HepG2 (cell line): ENCODE data around the gene CUL4A. TPM values are rescaled to one million over a fixed set of nuclear protein-coding genes. Genes with fewer than 3 reads are reported as not detected.

ENCODE experiments used
- AHDC1 ChIP-seq: sonication (generic); formaldehyde crosslinking; IDR thresholded peaks from 2 replicates; pipeline ENCODE4 v1.5.1; 2020; ENCODE audit warnings: mild to moderate bottlenecking, missing genetic modification reagents, borderline replicate concordance
- ELF1 ChIP-seq: sonication (generic); formaldehyde crosslinking; IDR thresholded peaks from 2 replicates; pipeline ENCODE4 v1.4.0; 2020; ENCODE audit warnings: missing genetic modification reagents
- FOXJ3 ChIP-seq: sonication (generic); formaldehyde crosslinking; IDR thresholded peaks from 2 replicates; pipeline ENCODE4 v1.4.0; 2020; ENCODE audit warnings: missing genetic modification reagents, mild to moderate bottlenecking, borderline replicate concordance
- HMG20B ChIP-seq: conservative IDR thresholded peaks from 2 replicates; pipeline ENCODE4 v1.6.1; 2016; ENCODE audit warnings: missing genetic modification reagents, missing compliant biosample characterization
- NR1H2 ChIP-seq: sonication (generic); formaldehyde crosslinking; IDR thresholded peaks from 2 replicates; pipeline ENCODE4 v1.8.1; 2022; ENCODE audit warnings: low read depth, missing genetic modification reagents, borderline replicate concordance
- PREB ChIP-seq: sonication (generic); formaldehyde crosslinking; IDR thresholded peaks from 2 replicates; pipeline ENCODE4 v1.4.0; 2020; ENCODE audit warnings: missing genetic modification reagents
- REPIN1 ChIP-seq: sonication (generic); formaldehyde crosslinking; IDR thresholded peaks from 2 replicates; pipeline ENCODE4 v1.8.0; 2022; ENCODE audit warnings: missing genetic modification reagents, low read depth, mild to moderate bottlenecking, borderline replicate concordance
- ZBTB10 ChIP-seq: sonication (generic); formaldehyde crosslinking; IDR thresholded peaks from 2 replicates; pipeline ENCODE4 v1.4.0; 2020; ENCODE audit warnings: missing genetic modification reagents, borderline replicate concordance
- ZBTB33 ChIP-seq: sonication (generic); formaldehyde crosslinking; IDR thresholded peaks from 2 replicates; pipeline ENCODE4 v1.4.0; 2020; ENCODE audit warnings: missing genetic modification reagents
- ZNF280B ChIP-seq: sonication (generic); formaldehyde crosslinking; IDR thresholded peaks from 2 replicates; pipeline ENCODE4 v1.5.0; 2020; ENCODE audit warnings: missing genetic modification reagents, mild to moderate bottlenecking, borderline replicate concordance
- ZNF354B ChIP-seq: sonication (generic); formaldehyde crosslinking; IDR thresholded peaks from 2 replicates; pipeline ENCODE4 v1.8.0; 2022; ENCODE audit warnings: mild to moderate bottlenecking, missing genetic modification reagents
- ZNF431 ChIP-seq: sonication (generic); formaldehyde crosslinking; IDR thresholded peaks from 2 replicates; pipeline ENCODE4 v1.9.0; 2022; ENCODE audit warnings: missing genetic modification reagents, low read depth, mild to moderate bottlenecking, borderline replicate concordance
- ZNF446 ChIP-seq: sonication (generic); formaldehyde crosslinking; IDR thresholded peaks from 2 replicates; pipeline ENCODE4 v1.5.0; 2020; ENCODE audit warnings: mild to moderate bottlenecking, missing genetic modification reagents
- ZNF556 ChIP-seq: sonication (generic); formaldehyde crosslinking; IDR thresholded peaks from 2 replicates; pipeline ENCODE4 v1.4.0; 2020; ENCODE audit warnings: mild to moderate bottlenecking, missing genetic modification reagents, borderline replicate concordance
- polyA plus RNA-seq, 8 experiments: library from polyadenylated mRNA; depleted of rRNA in 3 of 8; stranded (reverse) in 7 of 8; unstranded in 1 of 8; fragments of >200 nt; fragmentation: Illumina TruSeq in 4 of 8; extraction: Trizol in 4 of 8; gene quantifications; 2 replicates each; pipeline versions ENCODE4 v1.2.1 to v1.2.3, GENCODE V29; 2011 to 2016; ENCODE audit warnings: low read depth in 4 of 8, missing spikeins in 1 of 8, mixed read lengths in 1 of 8; ENCODE audit not compliant: insufficient read depth in 1 of 8
- total RNA-seq, 5 experiments: library from RNA; depleted of rRNA; stranded (reverse); fragments of >200 nt; fragmentation: Illumina TruSeq; extraction: Trizol; gene quantifications; 2 replicates each; pipeline ENCODE4 v1.2.3, GENCODE V29; 2016; ENCODE audit warnings: low read depth in 1 of 5

The CUL4A gene
- total and polyA plus RNA-seq, 2 of the 13 experiments (the other 11 are each of a cell fraction or from before 2014, with no cell fraction given) = 51.2 to 75.3 TPM

- TF ChIP-seq ZNF446 (CRISPR knock-in tag) (peak; percentile 61; the same call in 1 of the 2 replicates), ZBTB10 (CRISPR knock-in tag) (0 out of 2 replicates have a peak, but pooled peaks have one; percentile 37), REPIN1 (CRISPR knock-in tag) (peak; percentile 94), ZBTB33 (CRISPR knock-in tag) (peak; percentile 86), NR1H2 (CRISPR knock-in tag) (peak; percentile 97), PREB (no peak; the same call in 1 of the 2 replicates), ZNF556 (CRISPR knock-in tag) (peak; percentile 95; the same call in 1 of the 2 replicates), ZNF431 (CRISPR knock-in tag) (peak; percentile 56; the same call in 1 of the 2 replicates), ZNF354B (CRISPR knock-in tag) (no peak), ELF1 (CRISPR knock-in tag) (peak; percentile 95), FOXJ3 (no peak), AHDC1 (CRISPR knock-in tag) (no peak), ZNF280B (peak; percentile 30; the same call in 1 of the 2 replicates), HMG20B (peak; percentile 68; the same call in 1 of the 2 replicates)
Observed at GRCh38 chr13:113296823-113297369, 87.5 kb downstream of the CUL4A start, which contains the start of gene LAMP1 (continued).
